HepG2 (cell line): ENCODE measurements around the gene SLC12A5. TPM values are rescaled to one million over a fixed set of nuclear protein-coding genes. Genes with fewer than 3 reads are reported as not detected.

Experiments
- BRCA1 ChIP-seq: sonication (generic); formaldehyde crosslinking; IDR thresholded peaks from 2 replicates; pipeline ENCODE4 v1.4.0; 2020; ENCODE audit warnings: missing genetic modification reagents
- CCDC6 ChIP-seq: sonication (generic); formaldehyde crosslinking; IDR thresholded peaks from 2 replicates; pipeline ENCODE4 v1.8.1; 2022; ENCODE audit warnings: mild to moderate bottlenecking, missing genetic modification reagents, moderate library complexity
- DNMT3B ChIP-seq: conservative IDR thresholded peaks from 2 replicates; pipeline ENCODE4 v1.6.1; 2016; ENCODE audit warnings: missing biosample characterization, control low read depth
- EHMT2 ChIP-seq: fragments of 200-600 bp; sonication (generic); IDR thresholded peaks from 2 replicates; pipeline ENCODE4 v1.7.0; 2017; ENCODE audit warnings: antibody characterized with exemption, low read depth, low read length, borderline replicate concordance
- ELF3 ChIP-seq: IDR thresholded peaks from 2 replicates; pipeline ENCODE4 v1.6.1; 2016; ENCODE audit warnings: missing genetic modification reagents, missing compliant biosample characterization
- NBN ChIP-seq: fragments of 450-650 bp; conservative IDR thresholded peaks from 2 replicates; pipeline ENCODE4 v1.6.1; 2017
- NCOA5 ChIP-seq: sonication (generic); formaldehyde crosslinking; IDR thresholded peaks from 2 replicates; pipeline ENCODE4 v1.4.0; 2020; ENCODE audit warnings: missing genetic modification reagents
- SATB2 ChIP-seq: sonication (generic); formaldehyde crosslinking; IDR thresholded peaks from 2 replicates; pipeline ENCODE4 v1.5.0; 2020; ENCODE audit warnings: missing genetic modification reagents
- SMAD9 ChIP-seq: sonication (generic); formaldehyde crosslinking; IDR thresholded peaks from 2 replicates; pipeline ENCODE4 v1.5.1; 2020; ENCODE audit warnings: mild to moderate bottlenecking, missing genetic modification reagents
- SOX6 ChIP-seq, 2 experiments: fragments of 450-650 bp in 1 of 2; sonication (generic) in 1 of 2; formaldehyde crosslinking in 1 of 2; IDR thresholded peaks; 2 replicates each; pipeline versions ENCODE4 v1.4.0 to v1.6.1; 2017 to 2020; ENCODE audit warnings: antibody characterized with exemption in 1 of 2, mild to moderate bottlenecking in 1 of 2, missing genetic modification reagents in 1 of 2
- TCF7 ChIP-seq: sonication (generic); IDR thresholded peaks from 2 replicates; pipeline ENCODE4 v1.6.1; 2016; ENCODE audit warnings: antibody characterized with exemption, low read depth
- TEAD3 ChIP-seq: optimal IDR thresholded peaks from 2 replicates; pipeline ENCODE3; 2016; ENCODE audit warnings: borderline replicate concordance
- ZBTB34 ChIP-seq: sonication (generic); formaldehyde crosslinking; IDR thresholded peaks from 2 replicates; pipeline ENCODE4 v1.8.0; 2022; ENCODE audit warnings: mild to moderate bottlenecking, missing genetic modification reagents
- ZBTB43 ChIP-seq: sonication (generic); formaldehyde crosslinking; conservative IDR thresholded peaks from 2 replicates; pipeline ENCODE4 v1.4.0; 2020; ENCODE audit warnings: missing genetic modification reagents
- ZNF616 ChIP-seq: sonication (generic); formaldehyde crosslinking; IDR thresholded peaks from 2 replicates; pipeline ENCODE4 v1.5.0; 2020; ENCODE audit warnings: low read depth, mild to moderate bottlenecking, missing genetic modification reagents
- ZNF788 ChIP-seq: sonication (generic); formaldehyde crosslinking; IDR thresholded peaks from 2 replicates; pipeline ENCODE4 v1.5.0; 2020; ENCODE audit warnings: mild to moderate bottlenecking, missing genetic modification reagents, borderline replicate concordance
- ZSCAN25 ChIP-seq: sonication (generic); formaldehyde crosslinking; IDR thresholded peaks from 2 replicates; pipeline ENCODE4 v1.8.0; 2022; ENCODE audit warnings: mild to moderate bottlenecking, missing genetic modification reagents
- polyA plus RNA-seq, 8 experiments: library from polyadenylated mRNA; depleted of rRNA in 3 of 8; stranded (reverse) in 7 of 8; unstranded in 1 of 8; fragments of >200 nt; fragmentation: Illumina TruSeq in 4 of 8; extraction: Trizol in 4 of 8; gene quantifications; 2 replicates each; pipeline versions ENCODE4 v1.2.1 to v1.2.3, GENCODE V29; 2011 to 2016; ENCODE audit warnings: low read depth in 4 of 8, missing spikeins in 1 of 8, mixed read lengths in 1 of 8; ENCODE audit not compliant: insufficient read depth in 1 of 8
- total RNA-seq, 5 experiments: library from RNA; depleted of rRNA; stranded (reverse); fragments of >200 nt; fragmentation: Illumina TruSeq; extraction: Trizol; gene quantifications; 2 replicates each; pipeline ENCODE4 v1.2.3, GENCODE V29; 2016; ENCODE audit warnings: low read depth in 1 of 5
- TF ChIP-seq, protein P1 (sequence below): sonication (generic); formaldehyde crosslinking; IDR thresholded peaks from 2 replicates; pipeline ENCODE4 v1.5.1; 2020; ENCODE audit warnings: mild to moderate bottlenecking, missing genetic modification reagents, borderline replicate concordance
- TF ChIP-seq, protein P2 (sequence below): sonication (generic); formaldehyde crosslinking; conservative IDR thresholded peaks from 2 replicates; pipeline ENCODE4 v1.4.0; 2020; ENCODE audit warnings: missing genetic modification reagents

SLC12A5 gene
- total and polyA plus RNA-seq, 2 of the 13 experiments (the other 11 are each of a cell fraction or from before 2014, with no cell fraction given): 4.3 to 5.4 TPM

- TF ChIP-seq, protein P1, sequence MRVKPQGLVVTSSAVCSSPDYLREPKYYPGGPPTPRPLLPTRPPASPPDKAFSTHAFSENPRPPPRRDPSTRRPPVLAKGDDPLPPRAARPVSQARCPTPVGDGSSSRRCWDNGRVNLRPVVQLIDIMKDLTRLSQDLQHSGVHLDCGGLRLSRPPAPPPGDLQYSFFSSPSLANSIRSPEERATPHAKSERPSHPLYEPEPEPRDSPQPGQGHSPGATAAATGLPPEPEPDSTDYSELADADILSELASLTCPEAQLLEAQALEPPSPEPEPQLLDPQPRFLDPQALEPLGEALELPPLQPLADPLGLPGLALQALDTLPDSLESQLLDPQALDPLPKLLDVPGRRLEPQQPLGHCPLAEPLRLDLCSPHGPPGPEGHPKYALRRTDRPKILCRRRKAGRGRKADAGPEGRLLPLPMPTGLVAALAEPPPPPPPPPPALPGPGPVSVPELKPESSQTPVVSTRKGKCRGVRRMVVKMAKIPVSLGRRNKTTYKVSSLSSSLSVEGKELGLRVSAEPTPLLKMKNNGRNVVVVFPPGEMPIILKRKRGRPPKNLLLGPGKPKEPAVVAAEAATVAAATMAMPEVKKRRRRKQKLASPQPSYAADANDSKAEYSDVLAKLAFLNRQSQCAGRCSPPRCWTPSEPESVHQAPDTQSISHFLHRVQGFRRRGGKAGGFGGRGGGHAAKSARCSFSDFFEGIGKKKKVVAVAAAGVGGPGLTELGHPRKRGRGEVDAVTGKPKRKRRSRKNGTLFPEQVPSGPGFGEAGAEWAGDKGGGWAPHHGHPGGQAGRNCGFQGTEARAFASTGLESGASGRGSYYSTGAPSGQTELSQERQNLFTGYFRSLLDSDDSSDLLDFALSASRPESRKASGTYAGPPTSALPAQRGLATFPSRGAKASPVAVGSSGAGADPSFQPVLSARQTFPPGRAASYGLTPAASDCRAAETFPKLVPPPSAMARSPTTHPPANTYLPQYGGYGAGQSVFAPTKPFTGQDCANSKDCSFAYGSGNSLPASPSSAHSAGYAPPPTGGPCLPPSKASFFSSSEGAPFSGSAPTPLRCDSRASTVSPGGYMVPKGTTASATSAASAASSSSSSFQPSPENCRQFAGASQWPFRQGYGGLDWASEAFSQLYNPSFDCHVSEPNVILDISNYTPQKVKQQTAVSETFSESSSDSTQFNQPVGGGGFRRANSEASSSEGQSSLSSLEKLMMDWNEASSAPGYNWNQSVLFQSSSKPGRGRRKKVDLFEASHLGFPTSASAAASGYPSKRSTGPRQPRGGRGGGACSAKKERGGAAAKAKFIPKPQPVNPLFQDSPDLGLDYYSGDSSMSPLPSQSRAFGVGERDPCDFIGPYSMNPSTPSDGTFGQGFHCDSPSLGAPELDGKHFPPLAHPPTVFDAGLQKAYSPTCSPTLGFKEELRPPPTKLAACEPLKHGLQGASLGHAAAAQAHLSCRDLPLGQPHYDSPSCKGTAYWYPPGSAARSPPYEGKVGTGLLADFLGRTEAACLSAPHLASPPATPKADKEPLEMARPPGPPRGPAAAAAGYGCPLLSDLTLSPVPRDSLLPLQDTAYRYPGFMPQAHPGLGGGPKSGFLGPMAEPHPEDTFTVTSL: no peak
- TF ChIP-seq ZNF616 (CRISPR knock-in tag): no peak; the same call in 1 of the 2 replicates
- no peak for TF ChIP-seq NCOA5 (CRISPR knock-in tag)
- TF ChIP-seq ZBTB34 (CRISPR knock-in tag): no peak
- 0 out of 2 replicates have a peak, but pooled peaks have one; percentile 11 for TF ChIP-seq BRCA1 (CRISPR knock-in tag)
- TF ChIP-seq ZSCAN25: peak; percentile 26; the same call in 1 of the 2 replicates
- TF ChIP-seq NBN: no peak
- TF ChIP-seq TCF7: no peak
- TF ChIP-seq, protein P2, sequence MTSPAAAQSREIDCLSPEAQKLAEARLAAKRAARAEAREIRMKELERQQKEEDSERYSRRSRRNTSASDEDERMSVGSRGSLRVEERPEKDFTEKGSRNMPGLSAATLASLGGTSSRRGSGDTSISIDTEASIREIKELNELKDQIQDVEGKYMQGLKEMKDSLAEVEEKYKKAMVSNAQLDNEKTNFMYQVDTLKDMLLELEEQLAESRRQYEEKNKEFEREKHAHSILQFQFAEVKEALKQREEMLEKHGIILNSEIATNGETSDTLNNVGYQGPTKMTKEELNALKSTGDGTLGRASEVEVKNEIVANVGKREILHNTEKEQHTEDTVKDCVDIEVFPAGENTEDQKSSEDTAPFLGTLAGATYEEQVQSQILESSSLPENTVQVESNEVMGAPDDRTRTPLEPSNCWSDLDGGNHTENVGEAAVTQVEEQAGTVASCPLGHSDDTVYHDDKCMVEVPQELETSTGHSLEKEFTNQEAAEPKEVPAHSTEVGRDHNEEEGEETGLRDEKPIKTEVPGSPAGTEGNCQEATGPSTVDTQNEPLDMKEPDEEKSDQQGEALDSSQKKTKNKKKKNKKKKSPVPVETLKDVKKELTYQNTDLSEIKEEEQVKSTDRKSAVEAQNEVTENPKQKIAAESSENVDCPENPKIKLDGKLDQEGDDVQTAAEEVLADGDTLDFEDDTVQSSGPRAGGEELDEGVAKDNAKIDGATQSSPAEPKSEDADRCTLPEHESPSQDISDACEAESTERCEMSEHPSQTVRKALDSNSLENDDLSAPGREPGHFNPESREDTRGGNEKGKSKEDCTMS (CRISPR knock-in tag): no peak
- no peak for TF ChIP-seq SATB2 (CRISPR knock-in tag)
- TF ChIP-seq EHMT2: no peak
- no peak for TF ChIP-seq TEAD3 (CRISPR knock-in tag)
- peak; percentile 39; the same call in 1 of the 2 replicates for TF ChIP-seq ELF3 (CRISPR knock-in tag)
- TF ChIP-seq SOX6 (IDR thresholded peaks at IDR 0.05): no peak
- TF ChIP-seq SOX6 (CRISPR knock-in tag; IDR thresholded peaks at IDR 0.05): no peak
- no peak for TF ChIP-seq DNMT3B
- no peak for TF ChIP-seq SMAD9
- 0 out of 2 replicates have a peak, but pooled peaks have one; percentile 22 for TF ChIP-seq ZBTB43
- no peak; the same call in 1 of the 2 replicates for TF ChIP-seq CCDC6 (CRISPR knock-in tag)
- no peak; the same call in 1 of the 2 replicates for TF ChIP-seq ZNF788
Observed at GRCh38 chr20:46013829-46014516, 15.0 kb upstream of the SLC12A5 start (continued).
